ENCODE data around the gene DHRS7B. TPM values are rescaled to one million over a fixed set of nuclear protein-coding genes. Genes with fewer than 3 reads are reported as not detected.
"Not testable (repeated sequence)": the region's sequence is repeated elsewhere in the genome, so short reads cannot be mapped to it uniquely, and the experiment has no call there.

Gene DHRS7B, protein sequence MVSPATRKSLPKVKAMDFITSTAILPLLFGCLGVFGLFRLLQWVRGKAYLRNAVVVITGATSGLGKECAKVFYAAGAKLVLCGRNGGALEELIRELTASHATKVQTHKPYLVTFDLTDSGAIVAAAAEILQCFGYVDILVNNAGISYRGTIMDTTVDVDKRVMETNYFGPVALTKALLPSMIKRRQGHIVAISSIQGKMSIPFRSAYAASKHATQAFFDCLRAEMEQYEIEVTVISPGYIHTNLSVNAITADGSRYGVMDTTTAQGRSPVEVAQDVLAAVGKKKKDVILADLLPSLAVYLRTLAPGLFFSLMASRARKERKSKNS
- 11.0 TPM for polyA plus RNA-seq (2012; ENCODE audit: low read depth, missing spikeins)

DNA sequence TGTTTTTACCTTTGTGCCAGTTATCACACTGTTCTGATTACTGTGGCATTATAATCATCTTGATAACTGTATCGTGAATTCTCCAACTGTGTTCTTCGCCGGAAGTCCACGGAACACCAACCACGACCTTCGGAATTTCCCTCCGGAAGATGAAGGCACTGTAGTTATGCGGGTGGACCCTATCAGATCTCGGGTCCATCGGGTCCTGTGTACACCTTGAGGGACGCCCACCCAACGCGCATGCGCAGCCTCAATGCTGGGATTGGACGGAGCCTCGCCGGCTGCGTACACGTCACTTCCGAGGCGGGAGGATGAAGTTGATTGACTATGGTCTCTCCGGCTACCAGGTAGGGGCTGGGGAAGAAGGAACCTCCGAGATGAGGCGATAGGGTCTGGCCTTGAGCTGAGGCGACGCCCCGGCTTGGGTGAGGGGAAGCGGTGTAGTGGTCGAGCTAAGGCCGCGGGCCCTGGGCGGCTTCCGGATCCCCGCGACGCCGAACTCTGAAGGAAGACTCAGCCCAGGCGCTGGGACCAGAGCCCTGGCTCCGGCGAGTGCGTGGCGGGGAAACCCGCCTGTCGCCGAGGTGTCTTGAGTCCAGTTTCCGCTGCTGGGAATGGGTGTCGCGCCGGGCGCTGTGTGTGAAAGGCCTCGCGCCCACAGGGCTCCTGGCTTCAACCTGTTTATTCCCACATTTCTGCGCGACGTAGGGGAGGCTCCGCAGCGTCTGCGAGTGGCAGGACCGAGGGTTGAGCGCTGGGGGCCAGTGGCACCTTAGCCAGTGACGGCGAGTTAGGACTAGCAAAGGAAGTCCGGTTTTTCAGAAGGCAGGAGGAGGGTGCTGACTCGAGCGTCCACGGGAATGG is at the start of gene DHRS7B:
TSS of gene DHRS7B (plus strand) at position 320 of the 864 bp plus-strand sequence. CDS start at position 328, 8 bp downstream.
- DNase-seq (ENCODE audit: insufficient read length, low spot score) (peak; percentile 84), FAIRE-seq (peak; percentile 99)
- TF ChIP-seq POU2F2 (IDR thresholded peaks at IDR 0.05; ENCODE audit: low read depth, low read length) (0 out of 2 replicates have a peak, but pooled peaks have one; percentile 42), POLR2AphosphoS5 (IDR thresholded peaks at IDR 0.05; ENCODE audit: low read depth, low read length) (peak; percentile 67), POLR2A (IDR thresholded peaks at IDR 0.05; ENCODE audit: low read depth, low read length) (peak; percentile 81), TAF1 (IDR thresholded peaks at IDR 0.05; ENCODE audit: low read depth, low read length) (0 out of 2 replicates have a peak, but pooled peaks have one; percentile 34), PAX5 (IDR thresholded peaks at IDR 0.05; ENCODE audit: insufficient read depth, low read length, severe bottlenecking) (no peak), SPI1 (IDR thresholded peaks at IDR 0.05; ENCODE audit: low read depth, low read length) (0 out of 2 replicates have a peak, but pooled peaks have one; percentile 9)

DNA sequence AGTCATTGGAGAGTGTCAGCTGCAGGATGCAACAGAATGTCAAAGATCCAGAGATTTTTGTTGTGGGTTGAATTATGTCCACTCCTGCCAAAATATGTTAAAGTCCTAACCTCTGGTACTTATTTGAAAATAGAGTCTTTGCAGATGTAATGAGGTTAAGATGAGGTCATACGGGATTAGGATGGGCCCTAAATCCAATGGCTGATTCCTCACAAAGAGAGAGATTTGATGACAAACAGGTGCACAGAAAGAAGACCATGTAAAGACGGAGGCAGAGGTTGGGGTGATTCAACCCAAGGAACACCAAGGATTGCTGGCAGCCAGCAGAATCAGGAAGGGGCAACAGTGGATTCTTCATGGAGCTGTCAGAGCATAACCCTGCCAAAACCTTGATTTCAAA is 49.5 kb upstream of the DHRS7B start:
- DNase-seq (ENCODE audit: insufficient read length, low spot score) (no peak), FAIRE-seq (no peak)
- TF ChIP-seq SPI1 (IDR thresholded peaks at IDR 0.05; ENCODE audit: low read depth, low read length) (no peak), POLR2A (IDR thresholded peaks at IDR 0.05; ENCODE audit: low read depth, low read length) (no peak)

- no peak for DNase-seq (ENCODE audit: insufficient read length, low spot score)
- TF ChIP-seq POU2F2 (IDR thresholded peaks at IDR 0.05; ENCODE audit: low read depth, low read length) = no peak
- no peak for TF ChIP-seq PAX5 (IDR thresholded peaks at IDR 0.05; ENCODE audit: insufficient read depth, low read length, severe bottlenecking)
- TF ChIP-seq POLR2AphosphoS5 (IDR thresholded peaks at IDR 0.05; ENCODE audit: low read depth, low read length) = no peak
- no peak for TF ChIP-seq SPI1 (IDR thresholded peaks at IDR 0.05; ENCODE audit: low read depth, low read length)
- no peak for TF ChIP-seq TAF1 (IDR thresholded peaks at IDR 0.05; ENCODE audit: low read depth, low read length)
- TF ChIP-seq POLR2A (IDR thresholded peaks at IDR 0.05; ENCODE audit: low read depth, low read length) = no peak
- no peak for FAIRE-seq
Measured at GRCh38 chr17:21078016-21078780, 48.6 kb upstream of the DHRS7B start.

DNA sequence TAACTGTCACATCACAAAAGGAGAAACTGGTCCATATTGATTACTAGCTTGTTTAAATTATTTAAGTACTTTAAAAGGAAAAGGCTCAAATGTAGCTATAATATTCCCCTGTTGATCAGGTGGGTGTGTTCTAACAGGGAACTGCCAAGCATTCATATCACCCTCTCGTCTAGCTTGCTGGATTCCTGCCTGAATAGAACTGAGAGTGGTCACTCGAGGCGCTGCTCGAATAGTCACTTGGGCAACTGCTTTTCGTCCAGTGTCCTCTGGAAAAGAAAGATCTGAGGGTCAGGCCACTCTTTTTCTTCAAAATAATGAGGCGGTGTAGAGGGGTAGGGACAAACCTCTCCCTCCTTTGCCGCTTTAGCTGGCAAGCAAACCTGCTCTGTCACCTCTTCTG is 47.6 kb upstream of the DHRS7B start:
- TF ChIP-seq SPI1 (IDR thresholded peaks at IDR 0.05; ENCODE audit: low read depth, low read length) (no peak), POLR2AphosphoS5 (IDR thresholded peaks at IDR 0.05; ENCODE audit: low read depth, low read length) (no peak), POU2F2 (IDR thresholded peaks at IDR 0.05; ENCODE audit: low read depth, low read length) (no peak), POLR2A (IDR thresholded peaks at IDR 0.05; ENCODE audit: low read depth, low read length) (no peak), PAX5 (IDR thresholded peaks at IDR 0.05; ENCODE audit: insufficient read depth, low read length, severe bottlenecking) (no peak), TAF1 (IDR thresholded peaks at IDR 0.05; ENCODE audit: low read depth, low read length) (no peak)
- DNase-seq (ENCODE audit: insufficient read length, low spot score) (no peak), FAIRE-seq (no peak)

GRCh38 chr17:21082001-21082436 is 44.7 kb upstream of the DHRS7B start:
- FAIRE-seq (no peak), DNase-seq (ENCODE audit: insufficient read length, low spot score) (no peak)
- TF ChIP-seq POLR2AphosphoS5 (IDR thresholded peaks at IDR 0.05; ENCODE audit: low read depth, low read length) = no peak
- no peak for TF ChIP-seq SPI1 (IDR thresholded peaks at IDR 0.05; ENCODE audit: low read depth, low read length)
- no peak for TF ChIP-seq POLR2A (IDR thresholded peaks at IDR 0.05; ENCODE audit: low read depth, low read length)
- no peak for TF ChIP-seq TAF1 (IDR thresholded peaks at IDR 0.05; ENCODE audit: low read depth, low read length)
- no peak for TF ChIP-seq POU2F2 (IDR thresholded peaks at IDR 0.05; ENCODE audit: low read depth, low read length)
- TF ChIP-seq PAX5 (IDR thresholded peaks at IDR 0.05; ENCODE audit: insufficient read depth, low read length, severe bottlenecking) = no peak

DNA sequence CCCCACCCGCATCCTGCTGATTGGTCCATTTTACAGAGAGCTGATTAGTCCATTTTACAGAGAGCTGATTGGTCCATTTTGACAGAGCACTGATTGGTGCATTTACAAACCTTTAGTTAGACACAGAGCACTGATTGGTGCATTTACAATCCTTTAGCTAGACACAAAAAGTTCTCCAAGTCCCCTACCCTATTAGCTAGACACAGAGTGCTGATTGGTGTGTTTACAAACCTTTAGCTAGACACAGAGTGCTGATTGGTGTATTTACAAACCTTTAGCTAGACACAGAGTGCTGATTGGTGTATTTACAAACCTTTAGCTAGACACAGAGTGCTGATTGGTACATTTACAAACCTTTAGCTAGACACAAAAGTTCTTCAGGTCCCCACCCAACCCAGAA is 41.5 kb upstream of the DHRS7B start:
- not testable (repeated sequence) for FAIRE-seq; DNase-seq (ENCODE audit: insufficient read length, low spot score)

DNA sequence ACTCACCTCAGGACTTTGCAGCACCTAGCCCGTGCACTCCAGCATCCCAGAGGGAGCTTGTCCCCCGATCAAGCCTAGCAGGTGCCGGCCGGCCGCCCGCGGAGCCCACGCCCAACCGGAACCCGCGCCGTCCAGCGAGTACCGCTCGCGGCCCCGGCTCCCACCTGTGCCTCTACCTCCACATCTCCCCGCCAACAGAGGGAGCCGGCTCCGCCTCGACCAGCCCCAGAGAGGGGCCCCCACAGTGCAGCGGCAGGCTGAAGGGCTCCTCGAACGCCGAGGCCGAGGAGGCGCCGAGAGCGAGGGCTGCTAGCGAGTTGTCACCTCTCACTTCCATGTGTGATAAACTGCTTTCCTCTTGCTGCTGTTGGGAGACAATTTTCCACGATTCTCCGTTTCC is 41.1 kb upstream of the DHRS7B start:
- TF ChIP-seq SPI1 (IDR thresholded peaks at IDR 0.05; ENCODE audit: low read depth, low read length) (no peak), TAF1 (IDR thresholded peaks at IDR 0.05; ENCODE audit: low read depth, low read length) (no peak), POU2F2 (IDR thresholded peaks at IDR 0.05; ENCODE audit: low read depth, low read length) (no peak), PAX5 (IDR thresholded peaks at IDR 0.05; ENCODE audit: insufficient read depth, low read length, severe bottlenecking) (no peak), POLR2AphosphoS5 (IDR thresholded peaks at IDR 0.05; ENCODE audit: low read depth, low read length) (no peak), POLR2A (IDR thresholded peaks at IDR 0.05; ENCODE audit: low read depth, low read length) (no peak)
- FAIRE-seq (no peak), DNase-seq (ENCODE audit: insufficient read length, low spot score) (no peak)

DNA sequence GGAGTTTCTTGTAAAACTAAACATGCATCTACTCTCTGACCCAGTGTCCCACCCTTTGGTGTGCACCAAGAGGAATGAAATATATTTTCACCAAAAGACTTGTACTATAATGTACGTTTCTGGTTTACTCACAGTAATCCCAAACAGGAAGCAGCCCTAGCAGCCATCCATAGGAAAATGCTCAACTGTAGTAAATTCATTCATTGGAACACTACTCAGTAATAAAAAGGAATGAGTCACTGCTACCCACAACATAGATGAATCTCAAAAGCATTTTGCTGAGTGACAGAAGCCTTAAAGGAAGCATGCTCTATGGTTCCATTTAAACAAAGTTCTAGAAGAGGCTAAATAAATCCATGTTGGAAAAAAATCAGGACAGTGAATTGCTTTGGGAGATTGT is 37.6 kb upstream of the DHRS7B start:
- no peak for TF ChIP-seq POLR2A (IDR thresholded peaks at IDR 0.05; ENCODE audit: low read depth, low read length)
- DNase-seq (ENCODE audit: insufficient read length, low spot score) = no peak
- no peak for FAIRE-seq
